NCI-H345 treated with DMSO at 0.1 percent for 48 hours (cell line): ENCODE results near the gene TOR2A.

Experiments
- DNase-seq: peaks from one replicate; lab custom pipeline; 2025; ENCODE audit not compliant: unreplicated experiment; lab: John Stamatoyannopoulos, UW

TOR2A gene

GRCh38 chr9:127700594-127701255, 34.4 kb downstream of the TOR2A start:
- no peak for DNase-seq

- no peak for DNase-seq
Observed at GRCh38 chr9:127700140-127700539, 35.0 kb downstream of the TOR2A start.

GRCh38 chr9:127698985-127699670, 36.0 kb downstream of the TOR2A start:
- no peak for DNase-seq

- no peak for DNase-seq
Observed at GRCh38 chr9:127698386-127698785, 36.7 kb downstream of the TOR2A start.

- no peak for DNase-seq
Observed at GRCh38 chr9:127697575-127697974, 37.5 kb downstream of the TOR2A start.

GRCh38 chr9:127694890-127695720, 40.0 kb downstream of the TOR2A start:
- DNase-seq, result no peak

- no peak for DNase-seq
Observed at GRCh38 chr9:127693697-127694096, 41.4 kb downstream of the TOR2A start.

GRCh38 chr9:127693143-127693542, 42.0 kb downstream of the TOR2A start:
- no peak for DNase-seq

GRCh38 chr9:127692071-127692470, 43.0 kb downstream of the TOR2A start:
- no peak for DNase-seq

- no peak for DNase-seq
Observed at GRCh38 chr9:127690735-127691134, 44.4 kb downstream of the TOR2A start.

- no peak for DNase-seq
Observed at GRCh38 chr9:127689329-127690000, 45.6 kb downstream of the TOR2A start.

- DNase-seq, result no peak
Observed at GRCh38 chr9:127686461-127687393, 48.4 kb downstream of the TOR2A start.

GRCh38 chr9:127684576-127684975, 50.5 kb downstream of the TOR2A start:
- no peak for DNase-seq

GRCh38 chr9:127683723-127684122, 51.4 kb downstream of the TOR2A start:
- DNase-seq, result no peak

- no peak for DNase-seq
Observed at GRCh38 chr9:127682351-127683136, 52.5 kb downstream of the TOR2A start.
